Activated T-cell treated with anti-CD3 and anti-CD28 coated beads for 24 hours (primary cell): ENCODE data around the gene IMPA2.
"Not testable (repeated sequence)": the region's sequence is repeated elsewhere in the genome, so short reads cannot be mapped to it uniquely, and the experiment has no call there.

Experiments
- DNase-seq: peaks from one replicate; pipeline ENCODE4 v3.0.0-alpha.2; 2020; ENCODE audit warnings: low read depth

IMPA2 gene

DNA sequence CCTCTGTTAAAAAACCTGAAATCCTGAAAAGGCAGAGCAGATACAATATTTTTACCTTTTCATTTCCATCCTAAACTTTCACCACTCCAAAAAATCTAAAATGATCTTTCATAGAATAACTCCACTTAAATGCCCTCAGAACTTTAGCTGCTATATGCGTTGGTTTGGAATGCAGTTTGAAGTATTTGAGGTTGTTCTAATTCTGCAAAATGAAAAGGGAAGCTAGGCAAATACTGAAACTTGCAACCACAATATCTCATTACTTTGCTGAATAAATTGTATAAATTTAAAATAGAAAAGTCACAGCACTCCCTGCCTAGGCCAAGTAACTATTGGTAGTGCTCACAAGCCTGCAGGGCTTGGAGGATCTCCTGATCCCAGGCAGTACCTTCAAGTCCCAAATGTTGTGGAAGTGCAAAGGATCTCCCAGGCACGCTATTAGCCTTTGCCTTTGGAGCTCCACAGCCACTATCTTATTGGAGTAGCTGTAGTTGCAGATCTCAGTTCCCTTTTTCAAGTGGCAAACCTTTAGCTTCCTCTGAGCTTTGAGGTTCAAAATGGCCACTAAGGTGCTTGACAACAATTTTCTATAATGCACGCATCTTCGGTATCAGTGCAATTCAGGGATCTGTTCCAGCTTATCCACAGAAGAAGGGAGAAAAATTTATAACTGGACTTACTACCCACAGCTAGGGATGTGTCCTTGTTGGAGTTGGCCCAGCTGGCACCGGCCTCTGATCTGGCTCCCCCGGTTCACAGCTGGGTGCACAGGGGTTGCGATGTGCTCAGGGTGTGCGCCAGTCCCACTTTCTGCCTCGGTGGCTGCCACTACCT, 68.9 kb downstream of the IMPA2 start:
- DNase-seq = no peak

GRCh38 chr18:12052866-12053265, 71.6 kb downstream of the IMPA2 start:
- DNase-seq = no peak

DNA sequence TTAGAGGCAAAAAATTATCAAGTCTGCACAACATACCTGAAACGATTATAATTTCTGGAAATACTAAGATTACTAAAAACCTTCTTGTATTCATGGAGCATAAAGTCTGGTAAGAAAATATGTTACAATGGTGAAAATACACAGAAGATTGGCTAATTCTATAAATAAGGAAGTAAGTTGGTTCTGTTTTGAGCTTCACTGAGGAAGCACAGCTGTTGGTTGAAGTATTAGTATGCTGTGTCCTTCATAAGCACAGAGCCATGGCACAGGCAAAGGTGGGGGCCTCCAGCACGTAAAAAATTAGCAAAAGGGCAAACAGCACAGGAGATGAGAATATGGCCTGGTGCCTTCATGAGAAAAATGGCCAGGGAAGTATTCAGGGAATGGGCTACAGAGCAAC, 72.0 kb downstream of the IMPA2 start:
- DNase-seq = no peak

GRCh38 chr18:12056034-12056883, 75.0 kb downstream of the IMPA2 start:
- no peak for DNase-seq

- DNase-seq = no peak
Measured at GRCh38 chr18:12056884-12057402, 75.6 kb downstream of the IMPA2 start.

DNA sequence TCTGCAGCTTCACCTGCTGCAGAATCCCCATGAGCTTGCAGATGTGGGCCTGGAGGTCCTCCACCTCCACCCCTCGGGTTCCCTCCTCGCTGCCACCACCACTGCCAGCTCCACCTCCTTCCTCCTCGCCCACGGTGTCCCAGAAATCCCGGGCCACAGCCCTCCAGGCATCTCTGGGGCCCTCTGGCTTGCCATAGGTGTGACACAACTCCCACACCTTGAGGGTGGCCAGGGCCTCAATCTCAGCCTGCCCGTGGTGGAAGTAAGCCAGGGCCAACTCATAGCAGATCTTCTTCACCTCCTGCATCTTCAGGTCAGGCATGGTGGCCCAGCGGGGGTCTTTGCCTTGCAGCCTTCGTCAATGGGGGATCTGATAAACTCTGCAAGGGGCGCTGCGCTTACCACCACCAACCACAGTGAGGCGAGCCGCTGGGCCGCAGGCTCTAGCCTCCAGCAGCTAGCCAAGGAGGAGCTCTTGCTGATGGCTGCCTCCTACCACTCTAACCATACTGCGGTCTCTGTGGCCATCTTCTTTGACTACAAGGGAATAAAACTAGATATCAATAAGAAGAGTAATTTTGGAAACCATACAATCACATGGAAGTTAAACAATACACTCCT, 76.2 kb downstream of the IMPA2 start:
- no peak for DNase-seq

DNA sequence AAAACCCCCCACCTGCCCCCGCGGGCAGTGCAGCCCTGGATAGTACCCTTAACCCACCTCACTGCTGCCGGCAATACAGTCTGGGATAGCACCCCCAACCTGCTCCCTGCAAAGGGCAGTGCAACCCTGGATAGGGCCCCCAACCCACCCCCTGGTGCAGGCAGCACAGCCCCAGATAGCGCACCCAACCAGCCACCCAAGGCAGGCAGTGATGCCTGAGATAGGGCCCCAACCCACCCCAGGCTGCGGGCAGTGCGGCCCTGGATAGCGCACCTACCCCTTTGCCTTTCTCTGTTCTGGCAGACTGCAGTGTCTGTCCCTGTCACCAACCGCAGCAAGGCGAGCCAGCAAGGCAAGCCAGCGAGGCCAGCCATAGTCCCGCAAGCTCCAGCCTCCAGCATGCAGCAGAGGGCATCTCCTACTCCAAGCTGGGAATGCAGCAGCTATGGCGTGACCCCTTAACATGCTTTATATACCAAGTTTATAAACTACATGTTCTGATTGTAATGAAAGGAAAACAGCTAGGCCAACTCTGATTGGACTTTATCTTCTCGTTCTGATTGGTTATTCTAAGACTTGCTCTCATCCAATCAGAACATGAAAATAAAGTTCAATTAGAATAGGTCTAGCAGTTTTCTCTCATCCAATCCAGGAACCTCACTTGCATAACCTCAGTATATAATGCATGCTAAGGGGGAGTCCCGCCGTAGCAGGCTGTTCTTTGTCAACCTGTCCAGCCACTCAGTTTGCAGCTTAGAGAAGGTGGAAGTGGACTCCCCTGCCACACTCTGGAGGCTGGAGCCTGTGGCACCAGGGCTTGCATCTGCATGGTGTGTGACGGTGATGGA, 78.3 kb downstream of the IMPA2 start:
- no peak for DNase-seq

- DNase-seq = no peak
Measured at GRCh38 chr18:12060182-12060870, 79.0 kb downstream of the IMPA2 start.

GRCh38 chr18:12061685-12062084, 80.4 kb downstream of the IMPA2 start:
- no peak for DNase-seq

DNA sequence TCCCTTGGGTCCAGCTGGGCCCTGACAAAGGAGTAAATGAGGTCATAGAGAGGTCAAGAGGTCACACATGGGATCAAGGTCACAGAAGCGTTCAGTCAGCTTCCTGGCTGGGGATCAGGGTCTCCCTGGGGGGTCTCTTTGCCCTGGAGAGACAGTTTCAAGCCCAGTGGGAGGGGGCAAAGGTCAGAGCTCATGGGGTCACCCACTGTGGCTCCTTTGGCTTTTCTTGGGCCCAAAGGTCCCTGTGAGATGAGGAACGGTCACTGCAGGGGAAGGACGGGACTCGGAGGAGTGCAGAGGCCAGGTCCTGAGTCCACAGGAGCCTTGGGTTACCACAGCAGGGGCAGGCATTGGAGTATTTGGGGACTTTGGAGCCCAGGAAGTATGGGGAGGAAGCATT, 81.7 kb downstream of the IMPA2 start:
- no peak for DNase-seq

GRCh38 chr18:12064086-12064763, 82.9 kb downstream of the IMPA2 start:
- no peak for DNase-seq

GRCh38 chr18:12065397-12065796, 84.1 kb downstream of the IMPA2 start:
- no peak for DNase-seq

DNA sequence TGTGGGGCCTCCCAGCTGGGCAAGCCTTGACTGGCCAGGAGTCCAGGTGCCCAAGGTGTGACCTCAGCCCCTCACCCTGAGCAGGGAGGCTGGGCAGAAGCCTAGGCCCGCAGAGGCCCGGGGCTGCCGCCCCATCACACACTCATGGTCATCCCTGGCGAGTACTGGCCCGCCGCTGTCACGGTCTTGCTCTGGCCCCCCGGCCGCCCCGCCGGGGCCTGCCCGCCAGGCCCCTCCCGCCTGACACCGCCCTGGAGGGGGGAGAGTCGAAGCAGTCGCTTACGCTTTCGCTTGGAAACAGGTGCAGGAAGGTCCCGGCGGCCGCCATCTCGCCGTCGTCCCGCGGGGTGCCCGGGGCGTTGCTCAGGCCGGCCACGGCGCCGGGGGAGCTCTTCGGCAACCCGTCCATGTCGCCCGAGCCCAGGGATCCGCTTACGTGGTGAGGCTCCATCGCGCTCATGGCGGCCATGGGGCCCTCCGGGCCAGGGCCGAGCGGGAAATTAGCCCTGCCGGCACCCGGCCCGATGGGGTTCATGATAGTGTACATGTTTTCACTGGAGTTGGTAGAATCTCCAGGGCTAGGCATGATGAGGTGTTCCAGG, 85.7 kb downstream of the IMPA2 start:
- DNase-seq = no peak

- DNase-seq = no peak
Measured at GRCh38 chr18:12067671-12068070, 86.4 kb downstream of the IMPA2 start.

DNA sequence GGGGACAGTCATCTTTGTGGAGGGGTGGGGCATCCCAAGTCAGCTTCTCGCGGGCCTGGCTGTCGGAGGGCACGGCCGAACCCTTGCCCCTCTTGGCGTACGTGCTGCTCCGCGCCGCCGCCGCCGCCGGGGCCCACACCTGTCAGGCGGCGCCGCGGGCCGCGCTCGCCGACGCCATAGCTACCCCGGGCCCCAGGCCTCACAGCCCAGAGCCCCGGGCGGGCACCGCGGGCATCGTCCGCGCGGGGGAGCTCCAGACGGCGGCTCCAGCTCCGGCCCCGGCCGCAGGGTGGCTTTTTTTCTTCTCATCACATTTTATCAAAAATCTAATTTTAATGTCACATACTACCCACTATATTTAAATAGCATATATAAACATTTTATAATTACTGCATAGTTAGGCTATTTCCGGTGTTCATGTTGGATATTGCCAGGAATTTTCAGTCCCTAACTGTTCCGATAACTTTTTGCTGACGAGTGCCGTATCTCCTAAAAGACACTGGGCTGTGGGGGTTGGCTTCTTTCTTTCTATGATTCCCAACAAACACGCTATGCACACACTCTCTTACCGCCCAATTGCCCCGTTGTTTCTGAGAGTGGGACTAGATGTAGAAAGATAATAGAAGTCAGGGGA, 87.1 kb downstream of the IMPA2 start:
- DNase-seq = not testable (repeated sequence)

- no peak for DNase-seq
Measured at GRCh38 chr18:12068950-12069320, 87.6 kb downstream of the IMPA2 start.

DNA sequence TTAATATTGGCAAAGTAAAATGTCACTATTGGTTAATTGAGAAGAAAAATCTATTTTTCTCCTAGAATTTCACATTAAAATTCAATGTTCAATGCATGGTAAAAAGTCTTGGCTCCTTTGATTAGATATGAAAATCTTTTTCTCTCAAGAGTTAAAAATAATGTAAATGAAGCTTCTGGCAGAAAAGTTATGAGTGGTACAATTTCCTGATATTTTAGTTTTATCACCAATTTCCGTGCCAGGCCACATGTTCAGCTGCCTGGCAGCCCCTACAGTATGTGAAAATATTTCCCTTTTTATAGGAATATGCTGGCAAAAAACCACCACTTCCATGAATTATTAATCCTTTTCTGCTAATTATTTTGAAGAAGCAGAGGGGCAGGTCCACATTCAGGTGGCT, 89.8 kb downstream of the IMPA2 start:
- DNase-seq = not testable (repeated sequence)

GRCh38 chr18:12072996-12073395, 91.7 kb downstream of the IMPA2 start:
- DNase-seq = no peak

- no peak for DNase-seq
Measured at GRCh38 chr18:12074736-12075135, 93.4 kb downstream of the IMPA2 start.
